Stimulated activated CD8-positive, alpha-beta memory T cell treated with anti-CD3 and anti-CD28 coated beads, Interleukin-2, amount 100 ng/mL, for 48 hours (primary cell): ENCODE measurements around the gene ABCB9.

ENCODE experiments used
- DNase-seq, 2 donors: peaks; one replicate each; pipeline ENCODE4 v3.0.0-alpha.2; 2020; ENCODE audit warnings: low read depth in 2 of 2

Gene ABCB9

GRCh38 chr12:122981587-122982476 is 15.6 kb upstream of the ABCB9 start:
- no peak for DNase-seq

GRCh38 chr12:122981036-122981471 is 14.8 kb upstream of the ABCB9 start:
- DNase-seq, result no peak

- DNase-seq, result peak; percentile 60 to 70
These were observed 14.1 kb upstream of the ABCB9 start, which contains the start of gene ARL6IP4 for GRCh38 chr12:122980183-122981035. Gene ARL6IP4, plus strand, starts transcription at chr12:122980681. Its CDS starts 459 bp downstream, at chr12:122981140.

- no peak for DNase-seq
These were observed 13.6 kb upstream of the ABCB9 start for GRCh38 chr12:122979908-122980182.

GRCh38 chr12:122979001-122979907 is 13.0 kb upstream of the ABCB9 start:
- DNase-seq, result no peak

GRCh38 chr12:122978507-122978955 is 12.3 kb upstream of the ABCB9 start:
- no peak for DNase-seq

- no peak for DNase-seq
These were observed 11.6 kb upstream of the ABCB9 start for GRCh38 chr12:122977655-122978392.

- no peak for DNase-seq
These were observed 10.9 kb upstream of the ABCB9 start for GRCh38 chr12:122977153-122977552.

- no peak for DNase-seq
These were observed 10.3 kb upstream of the ABCB9 start for GRCh38 chr12:122976648-122976975.

GRCh38 chr12:122975790-122976647 is 9.8 kb upstream of the ABCB9 start:
- DNase-seq, result no peak

- peak; percentile 84 to 90 for DNase-seq
These were observed 8.9 kb upstream of the ABCB9 start, which contains the start of gene OGFOD2 for GRCh38 chr12:122974892-122975789. Gene OGFOD2, plus strand, starts transcription at chr12:122975244. Its CDS starts 8 bp downstream, at chr12:122975252.

GRCh38 chr12:122974274-122974891 is 8.1 kb upstream of the ABCB9 start:
- peak; percentile 97 to 98 for DNase-seq

- DNase-seq, result no peak
These were observed 3.4 kb upstream of the ABCB9 start for GRCh38 chr12:122969676-122970075.

GRCh38 chr12:122968104-122968503 is 1.8 kb upstream of the ABCB9 start:
- no peak for DNase-seq

GRCh38 chr12:122966743-122967550 is 684 bp upstream of the ABCB9 start:
- no peak for DNase-seq

GRCh38 chr12:122965321-122965751 is 927 bp downstream of the ABCB9 start:
- DNase-seq, result no peak

GRCh38 chr12:122964439-122965257 is 1.6 kb downstream of the ABCB9 start:
- DNase-seq, result no peak
